Measurements from ENCODE around the gene CHI3L2.
A peak's percentile ranks its signal among the peaks of the same experiment; 100 is the strongest.

Gene CHI3L2

DNA sequence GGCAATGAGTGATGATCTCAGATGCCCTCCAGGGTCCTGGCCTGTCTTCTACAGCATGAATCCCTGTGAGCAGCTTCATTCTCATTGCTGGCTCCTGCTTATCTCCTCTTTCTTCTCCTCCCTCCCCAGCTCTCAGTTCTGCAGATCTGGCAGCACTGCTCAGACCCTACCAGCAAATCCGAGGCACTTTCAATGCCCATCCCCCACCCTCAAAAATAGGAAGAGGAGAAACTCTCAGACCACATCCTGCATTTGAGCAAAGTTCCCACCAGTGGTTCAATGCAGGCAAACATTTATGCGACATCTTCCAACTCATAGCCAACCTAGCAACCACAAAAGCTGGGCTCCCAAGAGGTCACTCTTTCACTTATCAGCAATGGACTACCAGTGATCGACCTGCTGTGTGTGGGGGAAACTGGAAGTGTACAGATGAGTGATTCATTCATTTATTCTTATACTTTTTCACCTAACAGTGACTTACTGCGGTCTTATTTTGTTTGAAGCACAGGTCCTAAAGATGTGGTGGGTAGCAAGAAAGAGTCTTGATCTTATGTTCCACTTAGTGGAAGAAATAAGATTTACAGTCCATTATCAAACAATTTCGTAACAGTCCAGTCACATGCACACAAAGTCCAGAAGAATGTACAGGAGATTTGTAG lies 5.8 kb upstream of the CHI3L2 start:
- FAIRE-seq: no peak

DNA sequence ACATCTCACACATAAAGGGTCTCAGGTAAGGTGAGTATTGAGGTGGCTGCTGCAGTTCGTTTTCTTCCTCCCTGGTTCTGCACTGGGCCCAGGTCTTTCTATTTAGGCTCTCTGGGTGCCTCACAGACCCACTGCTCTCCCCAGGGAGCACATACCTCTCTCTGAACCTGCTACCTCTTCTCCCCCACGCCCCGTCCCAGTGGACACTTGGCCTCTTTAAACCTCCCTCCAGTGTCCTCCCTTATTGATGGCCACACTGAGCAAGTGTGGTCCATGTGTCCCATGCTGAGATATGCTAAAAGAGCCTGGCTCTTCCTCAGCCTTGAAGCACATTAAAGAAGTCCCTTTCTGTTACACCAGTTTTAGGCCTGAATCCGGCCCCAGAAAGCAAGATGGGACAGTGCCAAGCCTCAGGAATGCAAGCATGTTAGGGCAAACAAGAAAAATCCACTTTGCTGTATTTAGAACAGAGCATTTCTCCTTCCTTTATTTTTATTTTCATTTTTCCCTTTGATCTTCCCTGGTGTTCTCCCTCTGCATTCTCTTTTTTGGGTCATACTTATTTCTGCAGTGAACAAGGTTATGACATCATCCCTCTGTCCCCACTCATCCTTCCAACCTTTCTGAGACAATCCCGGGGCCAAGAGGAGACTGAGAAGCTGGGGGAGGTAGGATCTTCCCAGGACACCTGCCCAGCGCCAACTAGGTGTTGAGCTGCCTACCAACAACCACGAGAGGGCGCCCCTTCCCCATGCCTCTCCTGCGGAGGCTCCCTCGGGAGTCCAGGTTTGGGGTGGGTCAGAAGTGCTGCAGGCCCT lies 5.0 kb upstream of the CHI3L2 start:
- no peak for FAIRE-seq

DNA sequence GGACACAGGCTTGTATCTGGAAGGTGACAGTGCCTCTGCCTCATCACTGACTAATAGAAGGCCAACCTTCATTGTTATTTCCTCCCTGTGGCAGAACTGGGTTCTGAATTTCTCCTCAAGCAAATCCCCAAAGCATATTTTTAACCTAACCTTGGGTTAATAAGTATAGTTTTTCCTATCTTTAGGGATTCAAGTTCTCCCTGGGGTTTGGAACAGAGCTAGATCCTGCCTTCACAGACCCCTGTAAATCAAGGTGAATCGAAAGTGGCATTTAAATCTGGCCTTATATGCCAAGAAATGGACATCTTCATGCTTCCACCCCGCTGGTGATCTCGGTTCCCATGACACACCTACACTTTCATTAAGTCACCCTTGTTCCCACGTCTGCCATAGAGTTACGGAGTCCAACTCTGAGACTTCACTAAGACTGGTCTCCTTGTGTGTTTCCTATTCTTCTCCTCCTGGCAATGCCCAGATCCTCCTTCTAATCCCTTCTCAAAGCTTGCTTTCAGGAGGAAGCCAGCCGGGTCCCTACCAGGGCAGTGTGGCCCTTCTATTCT lies 4.3 kb upstream of the CHI3L2 start:
- no peak for FAIRE-seq

GRCh38 chr1:111225091-111225490 lies 2.4 kb upstream of the CHI3L2 start:
- FAIRE-seq: no peak

DNA sequence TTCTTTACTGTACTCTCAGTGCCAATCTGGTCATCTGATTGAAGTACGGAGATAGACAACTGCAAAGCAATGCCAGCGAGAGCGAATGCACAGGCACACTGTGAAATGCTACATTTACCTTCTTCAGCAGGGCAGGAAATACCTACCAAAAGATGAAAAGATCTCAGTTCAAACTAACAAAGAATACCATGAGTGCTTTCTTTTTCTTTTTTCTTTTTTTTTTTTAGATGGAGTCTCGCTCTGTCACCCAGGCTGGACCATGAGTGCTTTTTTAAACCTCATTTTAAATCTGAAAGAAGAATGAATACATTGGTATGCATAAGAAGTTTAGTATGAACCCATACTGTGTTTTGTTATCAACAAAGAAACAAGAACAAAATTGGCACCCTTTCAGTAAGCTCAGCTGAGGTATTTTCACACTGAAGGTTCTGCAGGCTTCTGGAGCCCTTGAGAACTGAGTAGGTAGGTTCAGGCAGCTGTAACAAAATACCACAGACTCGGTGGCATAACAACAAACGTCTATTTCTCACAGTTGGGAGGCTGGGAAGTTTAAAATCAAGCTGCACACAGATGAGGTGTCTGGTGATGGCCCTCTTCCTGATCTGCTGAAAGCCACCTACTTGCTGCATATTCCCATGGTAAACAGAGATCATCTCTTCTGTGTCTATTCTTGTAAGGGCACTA lies 1.7 kb upstream of the CHI3L2 start:
- no peak for FAIRE-seq

DNA sequence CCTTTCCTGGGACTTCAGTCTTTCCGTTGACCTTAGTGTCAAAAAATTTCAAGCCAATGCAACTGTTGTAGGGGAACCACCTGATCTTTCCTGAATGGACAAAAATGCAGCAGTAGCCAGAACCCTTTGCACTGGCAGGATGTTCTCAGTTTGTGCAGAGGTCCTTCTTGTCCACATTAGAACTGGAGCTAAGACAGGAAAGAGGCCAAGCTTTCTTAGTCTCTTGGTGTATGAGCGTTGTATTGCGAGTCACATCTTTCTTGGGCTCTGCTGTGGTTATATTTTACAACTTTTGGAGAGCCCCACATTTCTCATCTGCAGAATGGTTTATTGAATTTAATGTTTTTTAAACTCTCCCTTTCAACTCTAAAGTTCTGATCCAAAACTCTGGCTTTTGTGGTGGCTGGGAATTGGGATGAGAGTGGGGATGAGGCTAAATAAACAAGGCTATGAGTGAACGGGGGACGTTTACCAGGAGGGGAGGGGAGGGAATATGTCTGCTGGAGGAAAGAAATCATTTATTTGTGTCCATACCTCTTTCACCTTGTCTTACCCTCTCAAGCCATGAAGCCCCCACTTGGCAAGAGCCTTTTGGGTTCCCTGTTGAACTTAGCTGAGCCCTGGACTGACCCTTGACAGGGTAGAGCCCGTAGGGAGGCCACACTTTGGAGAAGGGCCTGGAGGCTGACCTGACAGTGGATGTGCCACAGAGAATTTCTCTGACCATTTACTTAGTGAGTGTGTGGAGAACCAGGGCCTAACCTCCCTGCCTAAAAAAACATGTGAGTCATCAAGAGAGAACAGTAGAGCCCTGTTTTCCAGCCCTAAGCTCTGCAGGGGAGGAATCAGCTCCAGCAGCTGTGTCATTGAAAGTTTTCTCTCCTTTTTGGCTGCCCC lies 586 bp downstream of the CHI3L2 start:
- FAIRE-seq: peak; percentile 72

- peak; percentile 98 for FAIRE-seq
These were observed 1.2 kb downstream of the CHI3L2 start for GRCh38 chr1:111228748-111229126.

DNA sequence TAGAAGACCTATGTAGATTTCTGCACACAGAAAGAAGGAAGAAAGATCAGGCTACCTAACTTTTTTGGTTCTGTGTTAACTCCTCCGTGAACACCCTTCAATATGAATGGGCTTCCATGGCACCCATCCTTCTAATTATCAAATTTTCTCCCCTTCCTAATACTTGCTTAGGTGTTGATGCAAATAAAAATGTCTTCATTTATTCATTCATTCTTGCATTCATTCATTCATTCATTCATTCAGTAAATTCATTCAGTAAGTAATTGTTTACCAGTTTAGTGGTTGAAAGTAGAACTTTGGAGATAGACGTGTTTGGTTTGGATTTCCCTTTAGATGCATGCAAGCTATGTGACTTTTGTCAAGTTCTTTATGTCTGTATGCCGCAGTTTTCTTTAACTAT lies 4.6 kb downstream of the CHI3L2 start:
- no peak for FAIRE-seq

- FAIRE-seq: no peak
These were observed 6.7 kb downstream of the CHI3L2 start for GRCh38 chr1:111234258-111234657.

DNA sequence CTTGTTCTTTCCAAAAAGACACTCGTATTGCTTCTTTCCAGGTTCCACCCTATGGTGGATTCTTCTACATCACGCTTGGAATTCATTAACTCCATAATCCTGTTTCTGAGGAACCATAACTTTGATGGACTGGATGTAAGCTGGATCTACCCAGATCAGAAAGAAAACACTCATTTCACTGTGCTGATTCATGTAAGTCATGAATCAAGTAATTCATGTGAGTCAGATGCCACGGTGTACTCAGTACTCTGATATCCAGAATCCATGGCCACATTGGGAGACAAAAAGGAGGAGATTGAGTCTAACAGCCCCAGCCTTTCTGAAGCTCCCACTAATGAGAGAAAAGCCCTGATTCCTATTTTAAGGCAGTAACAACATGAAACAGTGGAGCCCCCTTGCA lies 7.4 kb downstream of the CHI3L2 start:
- no peak for FAIRE-seq

GRCh38 chr1:111236379-111236778 lies 8.9 kb downstream of the CHI3L2 start:
- no peak for FAIRE-seq

DNA sequence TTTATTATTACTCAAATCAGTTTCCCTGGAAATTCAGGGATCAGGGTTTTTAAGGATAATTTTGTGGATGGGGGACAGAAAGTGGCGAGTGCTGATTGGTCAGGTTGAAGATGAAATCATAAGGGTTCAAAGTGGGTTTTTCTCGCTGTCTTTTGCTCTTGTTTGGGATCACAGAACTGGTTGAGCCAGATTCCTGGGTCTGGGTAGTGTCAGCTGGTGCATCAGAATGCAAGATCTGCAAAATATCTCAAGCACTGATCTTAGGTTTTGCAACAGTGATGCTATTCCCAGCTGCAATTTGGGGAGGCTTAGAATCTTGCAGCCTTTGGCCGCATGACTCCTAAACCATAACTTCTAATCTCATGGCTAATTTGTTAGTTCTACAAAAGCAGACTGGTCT lies 9.3 kb downstream of the CHI3L2 start:
- FAIRE-seq: no peak

GRCh38 chr1:111238056-111238795 lies 10.7 kb downstream of the CHI3L2 start:
- FAIRE-seq: no peak

DNA sequence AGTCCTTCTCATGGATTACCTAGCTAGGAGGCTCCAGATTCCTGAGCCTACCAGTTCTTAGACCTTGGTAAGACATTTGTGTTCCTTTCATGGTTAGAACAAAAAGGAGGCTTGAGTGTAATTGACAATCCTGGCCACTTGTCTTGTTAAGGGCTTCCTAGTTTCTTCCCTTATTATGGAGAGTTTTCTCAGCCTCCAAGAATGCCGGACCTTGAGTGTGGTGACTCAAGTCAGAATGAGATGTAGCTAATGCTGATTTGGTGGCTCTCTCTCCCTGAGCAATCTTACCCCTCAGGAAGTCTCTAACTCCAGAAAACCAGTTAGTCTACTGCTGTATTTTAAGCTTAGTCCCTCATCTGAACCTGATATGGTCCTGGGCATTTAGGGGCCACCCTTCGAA lies 14.3 kb downstream of the CHI3L2 start:
- no peak for FAIRE-seq

GRCh38 chr1:111242805-111243523 lies 15.5 kb downstream of the CHI3L2 start:
- no peak for FAIRE-seq

DNA sequence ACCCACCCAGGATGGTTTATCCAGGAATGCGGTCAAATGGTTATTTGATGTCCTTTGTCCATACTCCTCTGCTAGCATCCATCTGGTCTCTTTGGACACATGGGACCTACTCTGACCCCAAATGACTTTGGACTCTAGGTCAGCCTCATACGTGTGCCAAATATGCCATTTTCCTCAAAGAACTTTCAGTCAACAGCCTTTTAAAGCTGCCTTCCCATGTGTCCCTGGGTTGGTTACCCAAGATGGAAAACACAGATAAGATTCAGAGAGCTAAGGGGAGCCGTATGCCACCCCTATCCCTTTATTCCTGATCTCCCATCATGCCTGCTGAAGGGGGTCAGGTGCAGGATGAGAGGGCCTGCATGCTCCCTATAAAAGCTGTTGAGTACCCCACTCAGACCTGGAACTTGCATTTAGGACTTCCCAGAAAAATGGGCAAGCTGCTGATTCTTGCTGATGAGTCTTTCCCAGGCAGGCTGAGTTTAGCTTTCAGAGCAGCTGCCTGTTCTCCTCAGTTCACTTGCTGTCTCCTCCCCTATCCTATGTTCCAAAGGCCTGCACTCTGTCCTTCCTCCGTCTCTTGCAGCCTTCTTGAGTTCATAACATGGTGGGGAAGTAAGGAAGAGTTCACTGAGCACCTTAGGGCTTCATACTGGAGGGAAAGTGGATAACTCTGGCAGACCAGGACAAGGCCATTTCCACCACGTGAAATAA lies 19.8 kb downstream of the CHI3L2 start:
- no peak for FAIRE-seq

DNA sequence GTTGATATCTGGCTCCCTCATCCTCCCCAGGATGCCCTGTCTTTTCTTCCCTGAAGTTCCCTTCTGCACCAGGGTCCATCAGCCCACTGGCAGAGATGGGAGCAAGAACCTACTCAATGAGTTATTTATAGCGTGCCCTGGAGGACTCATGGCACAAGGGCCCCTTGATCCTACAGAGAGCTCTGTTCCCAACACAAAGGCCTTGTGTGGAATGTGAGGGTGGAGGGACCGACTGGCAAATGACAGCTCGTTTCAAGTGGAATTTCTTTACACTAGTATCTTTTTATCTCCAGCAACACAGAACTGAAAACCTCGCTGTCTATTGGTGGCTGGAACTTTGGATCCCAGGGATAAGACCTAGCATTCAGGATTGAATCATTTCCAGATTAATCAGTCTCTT lies 22.4 kb downstream of the CHI3L2 start:
- no peak for FAIRE-seq

GRCh38 chr1:111251570-111251969 lies 24.1 kb downstream of the CHI3L2 start:
- no peak for FAIRE-seq

DNA sequence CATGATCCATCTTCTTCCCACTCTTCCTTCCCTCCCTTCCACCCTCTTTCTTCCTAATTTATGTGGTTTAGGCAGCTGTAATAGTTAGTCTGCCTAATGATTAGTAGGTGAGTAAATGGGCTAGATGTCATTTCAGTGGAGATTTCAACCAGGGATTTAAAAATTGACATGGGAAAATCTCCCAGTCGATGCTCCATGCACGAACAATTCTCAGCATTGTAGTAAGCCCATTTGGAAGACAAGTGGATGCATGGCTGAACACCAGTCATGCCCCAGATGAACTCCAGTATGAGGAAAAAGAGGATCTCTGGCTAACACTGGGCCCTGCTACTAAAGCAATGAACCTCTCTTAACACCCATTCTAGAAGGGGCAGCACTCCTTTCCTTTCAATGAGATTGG lies 25.3 kb downstream of the CHI3L2 start:
- no peak for FAIRE-seq

GRCh38 chr1:111253876-111254275 lies 26.4 kb downstream of the CHI3L2 start:
- no peak for FAIRE-seq
